T-cell (primary cell): ENCODE data around the gene CASK. TPM values are rescaled to one million over a fixed set of nuclear protein-coding genes. Genes with fewer than 3 reads are reported as not detected.
A peak's percentile ranks its signal among the peaks of the same experiment; 100 is the strongest.

ENCODE experiments used
- ATAC-seq, 4 experiments: fragments of 200-7000 bp in 3 of 4; fragments of 150-1000 bp in 1 of 4; cut with Tn5 transposase; replicated peaks in 1 of 4; 1 replicate in 3 of 4; 2 replicates in 1 of 4; pipeline ENCODE4 v1.10.0; 2021; ENCODE audit warnings: moderate library complexity in 3 of 4, mild to moderate bottlenecking in 2 of 4, moderate number of reproducible peaks in 1 of 4
- CTCF ChIA-PET, 2 donors: fragments of 300-600 bp; sonication (Branson Sonifier 250); formaldehyde crosslinking; loops; one replicate each; lab custom pipeline; 2022; ENCODE audit warnings: antibody characterized with exemption in 2 of 2; lab: Charles Lee
- POLR2A ChIA-PET, 2 donors: fragments of 300-600 bp; sonication (Branson Sonifier 250); formaldehyde crosslinking; loops; one replicate each; lab custom pipeline; 2022; ENCODE audit warnings: antibody characterized with exemption in 2 of 2; lab: Charles Lee
- DNase-seq, 35 experiments: peaks; one replicate each; pipeline versions ENCODE4 v3.0.0 to v3.0.0-alpha.2; 2013 to 2023
- H3K27ac ChIP-seq: one replicate; pipeline ENCODE4 v1.5.1; 2013; ENCODE audit warnings: low read length
- H3K27me3 ChIP-seq, 2 experiments: replicated peaks in 1 of 2; 1 replicate in 1 of 2; 2 replicates in 1 of 2; pipeline versions ENCODE4 v1.6.1 to v1.7.0; 2013; ENCODE audit warnings: low read length in 1 of 2, mixed read lengths in 1 of 2; ENCODE audit not compliant: control insufficient read depth in 2 of 2, insufficient read depth in 2 of 2; ENCODE audit errors: extremely low read depth in 1 of 2
- H3K36me3 ChIP-seq, 2 donors: 1 replicate in 1 of 2; 2 replicates in 1 of 2; pipeline versions ENCODE4 v1.6.1 to v1.7.0; 2013; ENCODE audit warnings: low read length in 1 of 2; ENCODE audit not compliant: control insufficient read depth in 2 of 2, insufficient read depth in 1 of 2; ENCODE audit errors: extremely low read depth in 1 of 2
- H3K4me1 ChIP-seq, 2 experiments: 1 replicate in 1 of 2; 2 replicates in 1 of 2; pipeline versions ENCODE4 v1.6.1 to v1.7.0; 2013; ENCODE audit warnings: low read length in 2 of 2, mixed read lengths in 1 of 2; ENCODE audit not compliant: insufficient read depth in 2 of 2, control insufficient read depth in 1 of 2; ENCODE audit errors: extremely low read depth in 1 of 2
- H3K4me3 ChIP-seq, 2 donors: 1 replicate in 1 of 2; 2 replicates in 1 of 2; pipeline versions ENCODE4 v1.5.1 to v1.7.0; 2013; ENCODE audit warnings: mild to moderate bottlenecking in 2 of 2, low read length in 1 of 2, moderate library complexity in 1 of 2; ENCODE audit not compliant: control insufficient read depth in 1 of 2; ENCODE audit errors: extremely low read depth in 1 of 2
- H3K9me3 ChIP-seq: 2 replicates; pipeline ENCODE4 v1.7.0; 2013
- H3K27ac Mint-ChIP-seq, 2 donors: one replicate each; pipeline ENCODE4 v1.8.0; 2020 to 2021; ENCODE audit warnings: mild to moderate bottlenecking in 2 of 2, mixed read lengths in 2 of 2
- H3K27me3 Mint-ChIP-seq, 2 donors: one replicate each; pipeline ENCODE4 v1.8.0; 2021 to 2022; ENCODE audit warnings: mixed read lengths in 2 of 2
- H3K36me3 Mint-ChIP-seq: one replicate; pipeline ENCODE4 v1.8.0; 2021; ENCODE audit warnings: mixed read lengths
- H3K4me1 Mint-ChIP-seq, 3 donors: one replicate each; pipeline ENCODE4 v1.8.0; 2020 to 2022; ENCODE audit warnings: mixed read lengths in 3 of 3, mild to moderate bottlenecking in 1 of 3
- H3K4me3 Mint-ChIP-seq, 3 donors: one replicate each; pipeline ENCODE4 v1.8.0; 2020 to 2022; ENCODE audit warnings: mild to moderate bottlenecking in 3 of 3, mixed read lengths in 3 of 3, moderate library complexity in 3 of 3
- H3K9me3 Mint-ChIP-seq, 3 donors: one replicate each; pipeline ENCODE4 v1.8.0; 2020 to 2022; ENCODE audit warnings: mixed read lengths in 3 of 3
- WGBS: methylation state at CpG from one replicate; pipeline ENCODE4 v1.1.5; 2013; ENCODE audit warnings: missing lambda C conversion rate; ENCODE audit not compliant: insufficient coverage; 5-methylcytosine and 5-hydroxymethylcytosine counted together
- total RNA-seq, 35 experiments: library from RNA in 6 of 35; stranded (reverse) in 6 of 35; fragments of 120-200 nt in 1 of 35; gene quantifications; one replicate each; pipeline versions ENCODE4 v1.2.1 to v1.2.4 and lab custom pipeline; 2013 to 2026

Gene CASK
- total RNA-seq, 5 donors from 2014 or later (not counting 1 experiment from before 2014, with no cell fraction given) = 52.6 to 81.6 (median 67.5) TPM

GRCh38 chrX:41868392-41868977 lies 54.9 kb downstream of the CASK start:
- ATAC-seq (peak in 2 of 4 experiments; percentile 29 to 40), DNase-seq (peak in 1 of 35 experiments; percentile 23)
- WGBS = no CpG with 5 or more reads among the region's 3 CpGs
- Histone ChIP-seq H3K27me3 (no peaks in the 10 kb centered on the region), H3K9me3 (no peaks in the 10 kb centered on the region), H3K27ac (no peak overlapping the region), H3K36me3 (no peaks in the 10 kb centered on the region), H3K4me1 (peaks cover 2 to 18% of the 10 kb centered on the region in 2 experiments), H3K4me3 (no peak overlapping the region)
- POLR2A ChIA-PET = no interaction called here
- Mint-ChIP-seq H3K27ac (peak overlapping the region; percentile 54 to 63), H3K4me3 (no peak overlapping the region), H3K9me3 (peaks cover 0 to 5% (median 4%) of the 10 kb centered on the region in 3 donors), H3K4me1 (peaks cover 38 to 83% (median 69%) of the 10 kb centered on the region in 3 donors), H3K27me3 (peaks cover 0 to 10% of the 10 kb centered on the region in 2 donors), H3K36me3 (peaks cover 5% of the 10 kb centered on the region)
- CTCF ChIA-PET = interaction anchor here (0.5 to 1.1 kb wide), 3 partner anchors 70 to 72 kb away, joined by 3 read pairs; no protein-coding TSS in a partner anchor

GRCh38 chrX:41863343-41864203 lies 59.8 kb downstream of the CASK start:
- Histone ChIP-seq H3K4me3 (no peak overlapping the region), H3K27ac (peak overlapping the region; percentile 38), H3K36me3 (no peaks in the 10 kb centered on the region), H3K9me3 (no peaks in the 10 kb centered on the region), H3K4me1 (peaks cover 8 to 11% of the 10 kb centered on the region in 2 experiments), H3K27me3 (no peaks in the 10 kb centered on the region)
- Mint-ChIP-seq H3K4me1 (peaks cover 35 to 67% (median 53%) of the 10 kb centered on the region in 3 donors), H3K36me3 (peaks cover 7% of the 10 kb centered on the region), H3K4me3 (peak overlapping the region in 2 of 3 donors; percentile 4 to 6), H3K27me3 (peaks cover 0 to 5% of the 10 kb centered on the region in 2 donors), H3K9me3 (peaks cover 0 to 5% (median 4%) of the 10 kb centered on the region in 3 donors), H3K27ac (peak overlapping the region; percentile 85 to 86)
- ATAC-seq (peak in 1 of 4 experiments; percentile 53), DNase-seq (peak in 1 of 35 experiments; percentile 12)
- ChIA-PET CTCF (interaction anchor here in 1 of 2 donors (1.0 kb wide), 1 partner anchor 64 kb away, joined by 4 read pairs; no protein-coding TSS in a partner anchor), POLR2A (interaction anchor here in 1 of 2 donors (0.5 kb wide), 2 partner anchors 9 to 55 kb away, joined by 3 to 5 read pairs; no protein-coding TSS in a partner anchor)
- WGBS = no CpG with 5 or more reads among the region's 2 CpGs

GRCh38 chrX:41862562-41863184 lies 60.7 kb downstream of the CASK start:
- peak in 1 of 35 experiments; percentile 3 for DNase-seq
- ATAC-seq = no peak
- Mint-ChIP-seq H3K4me1 (peaks cover 43 to 67% (median 52%) of the 10 kb centered on the region in 3 donors), H3K36me3 (peaks cover 7% of the 10 kb centered on the region), H3K27me3 (peaks cover 0 to 5% of the 10 kb centered on the region in 2 donors), H3K27ac (peak overlapping the region; percentile 8 to 86), H3K9me3 (peaks cover 0 to 5% (median 4%) of the 10 kb centered on the region in 3 donors), H3K4me3 (no peak overlapping the region)
- Histone ChIP-seq H3K9me3 (no peaks in the 10 kb centered on the region), H3K36me3 (no peaks in the 10 kb centered on the region), H3K4me1 (peaks cover 6 to 12% of the 10 kb centered on the region in 2 experiments), H3K4me3 (no peak overlapping the region), H3K27me3 (no peaks in the 10 kb centered on the region), H3K27ac (no peak overlapping the region)
- ChIA-PET CTCF (interaction anchor here in 1 of 2 donors (1.0 kb wide), 1 partner anchor 63 kb away, joined by 4 read pairs; no protein-coding TSS in a partner anchor), POLR2A (interaction anchor here in 1 of 2 donors (0.5 kb wide), 1 partner anchor 56 kb away, joined by 3 read pairs; no protein-coding TSS in a partner anchor)
- WGBS = no CpG with 5 or more reads among the region's 4 CpGs

- Histone ChIP-seq H3K36me3 (no peaks in the 10 kb centered on the region), H3K9me3 (no peaks in the 10 kb centered on the region), H3K27me3 (no peaks in the 10 kb centered on the region), H3K27ac (no peak overlapping the region), H3K4me3 (no peak overlapping the region), H3K4me1 (peaks cover 4 to 9% of the 10 kb centered on the region in 2 experiments)
- no peaks in the 10 kb centered on the region for H3K9me3 Mint-ChIP-seq
- WGBS = no CpG with 5 or more reads among the region's 4 CpGs
- peaks cover 0 to 7% of the 10 kb centered on the region in 2 donors for H3K27me3 Mint-ChIP-seq
- H3K4me1 Mint-ChIP-seq = peaks cover 33 to 59% (median 49%) of the 10 kb centered on the region in 3 donors
- ATAC-seq (no peak), DNase-seq (no peak)
- no peak overlapping the region for H3K4me3 Mint-ChIP-seq
- peaks cover 11% of the 10 kb centered on the region for H3K36me3 Mint-ChIP-seq
- no peak overlapping the region for H3K27ac Mint-ChIP-seq
- CTCF ChIA-PET = no interaction called here
- POLR2A ChIA-PET = interaction anchor here in 1 of 2 donors (0.7 kb wide), 1 partner anchor 1879 kb away, joined by 3 read pairs; no protein-coding TSS in a partner anchor
Observed at GRCh38 chrX:41858161-41858775, 65.1 kb downstream of the CASK start.

- Histone ChIP-seq H3K9me3 (no peaks in the 10 kb centered on the region), H3K4me1 (peaks cover 0 to 9% of the 10 kb centered on the region in 2 experiments), H3K27me3 (no peaks in the 10 kb centered on the region), H3K27ac (no peak overlapping the region), H3K4me3 (no peak overlapping the region), H3K36me3 (no peaks in the 10 kb centered on the region)
- peaks cover 0 to 7% of the 10 kb centered on the region in 2 donors for H3K27me3 Mint-ChIP-seq
- DNase-seq = no peak
- no peak for ATAC-seq
- peaks cover 27 to 55% (median 43%) of the 10 kb centered on the region in 3 donors for H3K4me1 Mint-ChIP-seq
- H3K9me3 Mint-ChIP-seq = no peaks in the 10 kb centered on the region
- POLR2A ChIA-PET = no interaction called here
- no peak overlapping the region for H3K4me3 Mint-ChIP-seq
- no peak overlapping the region for H3K27ac Mint-ChIP-seq
- no CpG with 5 or more reads among the region's 2 CpGs for WGBS
- H3K36me3 Mint-ChIP-seq = peaks cover 15% of the 10 kb centered on the region
- CTCF ChIA-PET = no interaction called here
Observed at GRCh38 chrX:41857670-41858069, 65.7 kb downstream of the CASK start.
